Measurements from ENCODE around the gene MITF. TPM values are rescaled to one million over a fixed set of nuclear protein-coding genes. Genes with fewer than 3 reads are reported as not detected.

Gene MITF
- total RNA-seq, 1 donor, result 6.1 TPM

DNA sequence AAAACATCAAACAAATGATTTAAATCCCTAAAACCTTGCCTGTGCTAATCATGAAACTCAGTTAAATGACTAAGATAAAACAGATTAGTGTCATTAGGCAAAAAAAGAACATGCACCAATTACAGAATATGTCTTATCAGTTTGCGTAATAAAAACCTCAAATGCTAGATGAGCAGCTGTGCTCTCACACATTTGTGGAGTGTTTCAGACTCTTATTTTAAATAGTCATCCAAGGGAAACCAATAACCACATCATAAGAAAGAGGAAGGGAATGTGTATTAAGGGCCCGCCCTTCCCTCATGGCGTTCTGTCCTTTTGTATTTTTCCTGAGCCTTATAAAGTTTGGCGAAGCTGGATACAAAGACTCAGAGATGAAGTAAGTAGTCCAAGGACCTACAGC, 266.8 kb downstream of the MITF start:
- H3K4me3 ChIP-seq (ENCODE audit: low read depth, low read length), result no peak overlapping the region
- no peak for DNase-seq (ENCODE audit: low read depth)
- TF ChIP-seq, protein P1, sequence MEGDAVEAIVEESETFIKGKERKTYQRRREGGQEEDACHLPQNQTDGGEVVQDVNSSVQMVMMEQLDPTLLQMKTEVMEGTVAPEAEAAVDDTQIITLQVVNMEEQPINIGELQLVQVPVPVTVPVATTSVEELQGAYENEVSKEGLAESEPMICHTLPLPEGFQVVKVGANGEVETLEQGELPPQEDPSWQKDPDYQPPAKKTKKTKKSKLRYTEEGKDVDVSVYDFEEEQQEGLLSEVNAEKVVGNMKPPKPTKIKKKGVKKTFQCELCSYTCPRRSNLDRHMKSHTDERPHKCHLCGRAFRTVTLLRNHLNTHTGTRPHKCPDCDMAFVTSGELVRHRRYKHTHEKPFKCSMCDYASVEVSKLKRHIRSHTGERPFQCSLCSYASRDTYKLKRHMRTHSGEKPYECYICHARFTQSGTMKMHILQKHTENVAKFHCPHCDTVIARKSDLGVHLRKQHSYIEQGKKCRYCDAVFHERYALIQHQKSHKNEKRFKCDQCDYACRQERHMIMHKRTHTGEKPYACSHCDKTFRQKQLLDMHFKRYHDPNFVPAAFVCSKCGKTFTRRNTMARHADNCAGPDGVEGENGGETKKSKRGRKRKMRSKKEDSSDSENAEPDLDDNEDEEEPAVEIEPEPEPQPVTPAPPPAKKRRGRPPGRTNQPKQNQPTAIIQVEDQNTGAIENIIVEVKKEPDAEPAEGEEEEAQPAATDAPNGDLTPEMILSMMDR (IDR thresholded peaks at IDR 0.05; ENCODE audit: insufficient read depth, low read length), result no peak

DNA sequence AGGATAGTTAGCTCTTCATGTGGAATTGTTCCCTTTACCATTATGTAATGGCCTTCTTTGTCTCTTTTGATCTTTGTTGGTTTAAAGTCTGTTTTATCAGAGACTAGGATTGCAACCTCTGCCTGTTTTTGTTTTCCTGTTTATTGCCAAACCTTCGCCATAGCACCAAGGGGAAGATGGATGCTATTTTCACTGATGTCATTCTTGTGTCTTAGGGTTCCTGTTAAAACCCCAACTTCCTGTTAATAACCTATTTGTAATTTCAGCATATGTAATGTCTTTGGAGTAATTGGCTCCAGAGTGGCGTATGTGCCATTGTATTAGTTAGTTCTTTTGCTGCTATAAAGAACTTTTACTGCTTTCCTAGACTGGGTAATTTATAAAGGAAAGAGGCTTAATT, 271.1 kb downstream of the MITF start:
- DNase-seq (ENCODE audit: low read depth), result no peak
- TF ChIP-seq, protein P1 (IDR thresholded peaks at IDR 0.05; ENCODE audit: insufficient read depth, low read length), result no peak
- no peak overlapping the region for H3K4me3 ChIP-seq (ENCODE audit: low read depth, low read length)

DNA sequence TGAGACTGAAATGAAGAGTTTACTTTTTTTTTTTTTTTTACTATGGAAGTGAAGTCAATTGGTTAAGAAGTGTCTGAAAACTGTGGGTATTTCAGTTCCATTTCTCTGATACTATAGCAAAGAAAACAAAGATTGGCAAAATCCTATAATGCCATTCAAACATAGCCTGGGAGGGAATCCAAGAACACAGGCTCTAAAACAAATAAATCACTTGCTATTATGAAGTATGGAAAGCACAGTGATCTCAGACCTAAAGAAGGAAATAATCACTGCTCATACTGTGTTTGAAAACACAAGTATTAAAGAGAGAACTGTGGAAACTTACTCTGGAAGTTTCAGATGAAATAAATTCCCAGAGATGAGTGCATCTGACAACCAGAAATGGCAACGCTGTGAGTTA, 272.3 kb downstream of the MITF start:
- no peak overlapping the region for H3K4me3 ChIP-seq (ENCODE audit: low read depth, low read length)
- DNase-seq (ENCODE audit: low read depth), result no peak
- TF ChIP-seq, protein P1 (IDR thresholded peaks at IDR 0.05; ENCODE audit: insufficient read depth, low read length), result no peak

Small RNAs within 50 kb of the gene (small RNA-seq; reads per million reads assigned to genes)
- not detected for gene RN7SL418P
